HG02623 (cell line): Measurements from ENCODE around the gene ARHGEF33.
A peak's percentile ranks its signal among the peaks of the same experiment; 100 is the strongest.

ENCODE experiments used
- ATAC-seq: cut with Tn5 transposase; IDR thresholded peaks from one replicate; pipeline ENCODE4 v1.9.1; 2021; ENCODE audit warnings: moderate library complexity; ENCODE audit not compliant: unreplicated experiment

Gene ARHGEF33

DNA sequence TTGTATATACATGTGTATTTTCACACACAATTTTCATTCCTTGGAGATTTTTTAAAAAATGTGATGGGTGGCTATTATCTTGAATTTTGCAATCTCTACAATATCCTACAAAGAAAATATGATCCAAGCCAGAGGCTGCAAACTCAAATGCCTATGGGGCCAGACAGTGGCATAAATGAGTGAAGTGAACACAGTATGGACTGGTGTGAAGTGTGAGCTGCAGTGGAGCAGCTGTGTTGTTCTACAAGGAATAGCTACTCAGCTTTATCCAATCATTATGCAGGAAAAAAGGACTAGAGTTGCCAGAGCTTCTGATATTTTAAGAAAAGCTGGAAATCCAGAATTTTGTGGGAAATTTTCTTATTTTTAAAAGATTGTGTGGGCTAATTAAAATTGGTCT lies 62.1 kb downstream of the ARHGEF33 start:
- ATAC-seq: no peak

DNA sequence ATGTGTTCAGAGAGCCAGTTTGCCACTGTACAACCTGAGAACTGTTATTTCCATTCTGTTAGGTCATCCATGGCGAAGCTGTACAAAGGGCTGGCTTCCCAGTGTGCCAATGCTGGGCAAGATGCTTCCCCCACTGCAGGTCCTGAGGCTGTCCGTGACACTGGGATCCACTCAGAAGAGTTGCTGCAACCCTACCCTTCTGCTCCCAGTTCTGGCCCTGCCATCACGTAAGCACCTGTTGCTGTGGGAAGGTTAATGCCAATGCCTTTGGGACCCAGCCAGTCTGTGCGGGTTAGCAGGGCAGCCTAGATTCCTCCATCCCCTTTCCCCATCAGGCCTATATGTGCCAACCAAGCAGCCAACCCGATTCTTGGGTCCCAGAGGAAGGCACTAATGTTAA lies 68.3 kb downstream of the ARHGEF33 start:
- ATAC-seq: no peak

DNA sequence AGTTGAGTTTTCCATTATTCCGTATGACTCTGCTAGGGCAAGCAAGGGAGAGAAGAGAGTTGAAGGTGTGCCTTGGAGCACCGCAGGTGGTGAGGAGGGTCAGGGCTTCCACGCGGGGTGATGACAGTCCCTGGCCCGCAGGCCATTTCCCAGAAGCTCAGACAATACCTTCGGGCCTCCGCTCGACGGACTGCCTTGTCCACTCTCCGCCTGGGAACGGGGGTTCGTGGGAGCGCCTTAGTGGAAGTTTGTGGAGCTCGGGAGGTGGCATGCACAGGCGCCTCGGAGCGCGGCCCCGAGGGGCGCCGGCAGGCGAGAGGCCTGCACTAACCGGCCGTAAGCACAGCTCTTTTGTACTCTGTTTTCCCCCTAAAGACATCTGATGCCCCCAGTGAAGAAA lies 69.8 kb downstream of the ARHGEF33 start:
- no peak for ATAC-seq

DNA sequence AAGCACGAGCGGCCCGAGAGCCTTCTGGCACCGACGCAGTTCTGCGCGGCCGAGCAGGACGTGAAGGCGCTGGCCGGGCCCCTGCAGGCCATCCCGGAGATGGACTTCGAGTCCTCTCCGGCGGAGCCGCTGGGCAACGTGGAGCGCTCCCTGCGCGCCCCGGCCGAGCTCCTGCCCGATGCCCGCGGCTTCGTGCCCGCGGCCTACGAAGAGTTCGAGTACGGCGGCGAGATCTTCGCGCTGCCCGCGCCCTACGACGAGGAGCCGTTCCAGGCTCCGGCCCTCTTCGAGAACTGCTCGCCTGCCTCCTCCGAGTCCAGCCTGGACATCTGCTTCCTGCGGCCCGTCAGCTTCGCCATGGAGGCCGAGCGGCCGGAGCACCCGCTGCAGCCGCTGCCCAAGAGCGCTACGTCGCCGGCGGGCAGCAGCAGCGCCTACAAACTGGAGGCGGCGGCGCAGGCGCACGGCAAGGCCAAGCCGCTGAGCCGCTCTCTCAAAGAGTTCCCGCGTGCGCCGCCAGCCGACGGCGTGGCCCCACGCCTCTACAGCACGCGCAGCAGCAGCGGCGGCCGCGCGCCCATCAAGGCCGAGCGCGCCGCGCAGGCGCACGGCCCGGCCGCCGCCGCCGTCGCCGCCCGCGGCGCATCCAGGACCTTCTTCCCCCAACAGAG lies 70.4 kb downstream of the ARHGEF33 start:
- peak; percentile 72 for ATAC-seq

DNA sequence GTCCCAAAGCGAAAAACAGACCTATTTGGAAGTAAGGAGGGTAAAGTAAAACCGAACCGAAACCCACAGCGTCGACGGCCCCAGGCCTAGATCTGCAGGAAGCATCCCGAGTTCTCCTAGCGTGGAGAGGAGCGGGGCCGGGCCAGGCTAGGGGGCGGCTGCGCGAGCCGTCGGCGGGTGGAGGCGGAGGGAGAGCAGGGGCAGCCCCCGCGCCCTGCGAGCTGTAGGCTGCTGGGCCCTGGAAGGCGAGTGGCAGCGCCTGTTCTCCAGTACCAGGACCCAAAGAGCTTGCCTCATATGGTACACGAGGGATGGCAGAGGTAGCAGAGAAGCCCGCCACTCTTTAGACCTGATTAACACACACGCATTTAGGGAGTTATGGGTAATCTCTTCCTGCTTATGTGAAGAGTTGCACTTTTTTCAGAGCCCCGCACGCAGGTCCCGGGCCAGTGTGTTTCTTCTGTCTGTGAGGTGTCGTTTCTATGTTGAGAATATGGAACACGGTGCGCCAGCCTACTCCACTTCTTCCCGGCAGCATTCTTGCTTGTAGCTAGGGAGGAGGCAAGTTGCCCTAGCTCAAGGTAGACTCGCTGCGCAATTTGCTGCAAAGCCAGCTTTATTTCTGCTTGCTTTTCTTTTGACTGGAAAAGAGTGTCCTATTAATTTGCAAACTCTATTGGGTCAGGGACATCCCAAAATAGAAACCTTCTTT lies 71.1 kb downstream of the ARHGEF33 start:
- ATAC-seq: no peak

DNA sequence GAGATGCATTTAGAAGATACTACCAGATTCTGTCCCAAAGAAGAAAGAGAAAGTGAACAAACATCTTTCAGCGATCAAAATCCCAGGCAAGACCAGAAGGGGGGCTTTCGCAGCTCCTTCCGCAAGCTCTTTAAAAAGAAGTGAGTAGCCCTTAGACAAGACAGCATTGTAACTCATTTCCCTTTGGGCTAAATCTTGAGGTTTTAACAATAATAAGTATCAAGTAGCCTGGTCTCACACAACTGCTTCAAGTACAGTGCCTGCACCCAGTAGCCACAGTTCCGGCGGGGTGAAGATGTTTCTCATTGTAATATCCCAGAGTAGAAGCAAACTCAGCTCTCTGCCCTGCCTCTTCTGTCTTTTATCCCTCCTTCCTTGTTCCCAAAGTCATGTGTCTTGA lies 76.3 kb downstream of the ARHGEF33 start:
- ATAC-seq: no peak

DNA sequence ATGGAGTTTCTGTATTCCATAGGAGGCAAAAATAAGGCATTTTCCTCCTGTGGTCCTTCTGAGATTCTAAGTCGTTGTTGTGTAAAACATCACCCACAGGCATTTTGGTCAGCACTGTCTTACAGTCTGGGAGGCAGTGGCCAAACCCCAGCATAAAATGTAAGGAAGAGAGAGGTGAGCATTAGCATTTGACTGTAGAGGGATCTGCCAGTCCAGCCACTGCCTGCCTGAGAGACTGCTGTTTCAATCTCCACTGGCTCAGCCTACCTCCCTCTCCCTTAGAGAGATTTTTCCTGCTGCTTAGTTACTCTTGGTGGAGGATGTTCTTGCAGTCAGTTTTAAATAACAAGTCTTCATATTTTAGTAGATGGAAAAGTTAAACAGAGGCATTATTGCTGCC lies 77.0 kb downstream of the ARHGEF33 start:
- ATAC-seq: no peak

DNA sequence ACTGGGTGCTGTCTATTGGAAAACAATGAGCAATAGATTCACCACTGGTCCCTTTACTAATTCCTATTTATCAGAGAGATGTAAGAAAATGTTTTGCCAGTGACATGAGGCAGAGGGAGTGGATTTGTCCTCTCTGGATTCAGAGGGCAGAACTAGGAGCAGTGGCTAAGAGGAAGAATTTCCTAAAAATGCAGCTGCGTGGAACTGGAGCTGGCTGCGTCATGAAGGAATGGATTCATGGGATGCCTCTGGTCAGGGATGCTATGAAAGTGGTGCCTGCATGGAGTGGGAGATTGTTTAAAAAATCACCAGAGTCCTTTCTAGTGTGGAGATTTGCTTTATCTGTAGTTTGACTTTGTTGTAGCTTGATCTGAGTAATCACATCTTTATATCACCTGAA lies 78.3 kb downstream of the ARHGEF33 start:
- no peak for ATAC-seq

DNA sequence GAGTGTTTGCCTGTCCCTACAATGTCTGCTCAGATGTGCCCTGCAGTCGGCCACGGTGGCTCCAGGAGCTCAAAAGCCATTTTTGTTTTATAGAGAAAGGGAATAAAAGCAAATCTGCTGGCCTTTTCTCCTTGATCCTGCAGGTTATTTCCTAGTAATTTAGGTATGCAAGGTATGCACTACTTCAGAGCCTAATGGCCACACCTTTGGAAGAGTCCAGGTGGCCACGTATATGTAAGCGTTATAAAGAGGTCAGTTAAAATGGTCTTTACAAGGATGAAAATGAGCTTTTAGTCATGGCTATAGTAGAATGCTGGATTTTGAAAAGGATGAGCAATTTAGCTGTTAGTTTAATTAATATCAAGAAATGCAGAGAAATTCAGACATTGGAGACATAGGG lies 81.7 kb downstream of the ARHGEF33 start:
- no peak for ATAC-seq

DNA sequence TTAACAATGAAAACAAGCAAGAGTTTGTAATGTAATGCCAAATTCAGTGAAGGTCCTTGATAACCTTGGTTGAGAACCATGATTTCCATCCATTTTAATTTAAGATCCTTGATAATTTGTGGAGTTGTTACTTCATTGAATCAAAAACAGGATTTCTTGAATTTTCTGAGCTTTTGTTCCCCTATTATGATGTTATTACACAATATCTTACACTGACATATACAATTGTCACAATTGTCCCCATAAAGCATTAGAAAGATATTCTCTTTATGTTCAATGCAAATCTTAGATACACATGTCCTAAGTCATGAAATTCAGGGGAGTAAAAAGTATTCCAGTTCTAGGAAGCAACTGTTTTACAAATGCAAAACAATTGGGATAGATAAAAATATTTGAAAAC lies 83.6 kb downstream of the ARHGEF33 start:
- no peak for ATAC-seq

DNA sequence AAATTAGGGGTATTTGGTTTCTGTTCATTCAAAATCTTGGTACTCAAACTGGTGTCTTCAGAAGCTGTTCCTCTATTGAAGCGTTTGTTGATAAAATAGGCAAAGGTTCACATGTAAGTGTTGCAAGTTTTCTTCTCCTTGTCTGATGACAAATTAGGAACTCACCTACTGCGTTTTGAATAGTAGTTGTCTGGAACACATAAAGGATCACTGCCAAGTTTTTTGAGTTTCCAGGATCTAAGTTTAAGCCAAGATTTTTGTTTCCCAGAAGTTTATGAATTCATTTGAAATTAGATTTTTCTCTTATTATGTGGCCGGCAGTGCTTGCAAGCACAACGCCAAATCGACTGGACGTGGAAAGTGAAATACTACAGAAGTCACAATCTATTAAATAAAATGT lies 85.4 kb downstream of the ARHGEF33 start:
- ATAC-seq: no peak

DNA sequence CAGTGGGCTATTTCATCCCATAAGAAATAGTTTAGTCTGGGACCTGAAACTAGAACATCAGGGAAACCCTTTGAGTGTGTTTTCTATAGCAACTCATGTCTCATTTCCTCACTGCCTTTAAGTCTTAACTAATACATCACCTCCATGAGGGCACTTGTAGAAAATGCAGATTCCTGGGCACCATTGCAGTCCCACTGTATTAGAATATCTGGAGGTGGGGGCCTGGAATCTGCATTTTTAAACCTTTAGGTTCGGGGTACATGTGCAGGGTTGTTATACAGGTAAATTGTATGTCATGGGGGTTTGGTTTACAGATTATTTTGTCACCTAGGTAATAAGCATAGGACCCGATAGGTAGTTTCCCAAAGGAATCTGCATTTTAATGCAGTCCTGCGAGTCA lies 87.4 kb downstream of the ARHGEF33 start:
- ATAC-seq: no peak

DNA sequence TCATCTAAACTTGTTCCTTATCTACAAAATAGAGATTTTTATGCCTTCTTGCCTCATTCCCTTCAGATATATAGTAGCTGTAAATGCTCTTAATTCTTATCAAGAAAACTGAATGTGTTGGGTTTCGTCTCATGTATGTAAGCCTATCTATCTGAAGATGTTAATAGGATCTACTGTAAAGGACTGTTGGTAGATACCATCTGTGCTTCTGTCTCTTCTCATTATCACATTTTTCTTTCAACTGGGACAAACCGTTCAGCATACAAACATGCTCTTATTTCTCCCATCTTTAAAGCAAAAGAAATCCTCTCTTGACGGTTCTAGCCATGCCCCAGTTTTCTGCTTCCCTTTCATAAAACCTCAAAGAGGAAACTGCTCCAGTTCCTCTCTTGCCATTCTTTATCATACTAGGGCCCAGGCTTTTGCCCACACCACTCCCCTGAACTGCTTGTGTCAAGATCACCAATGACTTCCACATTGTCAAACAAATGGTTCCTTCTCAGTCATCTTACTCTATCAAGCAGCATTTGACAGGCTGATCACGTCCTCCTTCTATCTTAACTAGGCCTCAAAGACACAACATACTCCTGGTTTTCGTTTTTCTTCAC lies 88.7 kb downstream of the ARHGEF33 start:
- no peak for ATAC-seq

DNA sequence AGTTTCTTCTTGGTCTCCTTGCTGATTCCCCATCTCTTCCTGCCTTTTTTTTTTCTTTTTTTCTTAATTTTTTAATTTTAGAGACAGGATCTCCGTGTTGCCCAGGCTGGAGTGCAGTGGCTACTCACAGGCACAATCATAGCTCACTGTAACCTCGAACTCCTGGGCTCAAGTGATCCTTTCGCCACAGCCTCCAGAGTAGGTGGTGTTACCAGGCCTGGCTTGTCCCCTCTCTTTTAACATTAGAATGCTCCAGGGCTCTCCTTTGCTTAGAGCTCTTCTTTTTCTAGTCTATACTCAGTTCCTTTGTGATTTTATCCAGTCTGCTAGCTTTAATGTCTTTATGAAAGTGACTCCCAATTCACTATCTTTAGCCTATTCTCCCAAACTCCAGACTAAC lies 89.2 kb downstream of the ARHGEF33 start:
- ATAC-seq: no peak

DNA sequence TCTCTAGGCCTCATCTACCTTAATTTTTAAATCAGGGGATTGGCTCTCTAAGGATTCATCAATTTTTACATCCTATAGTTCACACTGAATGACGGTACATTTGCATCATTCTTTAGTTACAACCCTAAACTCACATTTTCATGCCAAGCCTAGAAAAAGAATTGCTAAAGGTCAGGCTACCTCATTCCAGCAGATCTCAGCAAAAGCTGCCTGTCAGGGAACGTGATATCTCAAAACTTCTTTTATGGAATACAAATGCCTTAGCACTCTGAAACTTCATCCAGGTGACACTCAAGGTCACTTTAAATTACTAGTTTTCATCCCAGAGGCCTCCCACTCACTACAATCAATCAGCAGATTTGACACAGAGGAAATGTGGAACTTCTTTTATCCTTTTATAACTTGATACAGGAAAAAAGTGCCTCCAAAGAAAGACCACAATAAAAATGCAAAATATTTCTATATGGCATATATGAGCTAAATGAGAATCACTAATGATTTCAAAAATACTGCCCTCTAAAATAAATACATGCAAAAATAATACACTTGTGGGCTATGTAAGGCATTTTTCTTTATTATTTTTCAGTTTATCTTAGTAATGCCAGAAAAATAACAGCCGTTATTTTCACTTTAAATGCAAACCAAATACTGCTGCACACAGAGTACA lies 91.5 kb downstream of the ARHGEF33 start:
- ATAC-seq: no peak

DNA sequence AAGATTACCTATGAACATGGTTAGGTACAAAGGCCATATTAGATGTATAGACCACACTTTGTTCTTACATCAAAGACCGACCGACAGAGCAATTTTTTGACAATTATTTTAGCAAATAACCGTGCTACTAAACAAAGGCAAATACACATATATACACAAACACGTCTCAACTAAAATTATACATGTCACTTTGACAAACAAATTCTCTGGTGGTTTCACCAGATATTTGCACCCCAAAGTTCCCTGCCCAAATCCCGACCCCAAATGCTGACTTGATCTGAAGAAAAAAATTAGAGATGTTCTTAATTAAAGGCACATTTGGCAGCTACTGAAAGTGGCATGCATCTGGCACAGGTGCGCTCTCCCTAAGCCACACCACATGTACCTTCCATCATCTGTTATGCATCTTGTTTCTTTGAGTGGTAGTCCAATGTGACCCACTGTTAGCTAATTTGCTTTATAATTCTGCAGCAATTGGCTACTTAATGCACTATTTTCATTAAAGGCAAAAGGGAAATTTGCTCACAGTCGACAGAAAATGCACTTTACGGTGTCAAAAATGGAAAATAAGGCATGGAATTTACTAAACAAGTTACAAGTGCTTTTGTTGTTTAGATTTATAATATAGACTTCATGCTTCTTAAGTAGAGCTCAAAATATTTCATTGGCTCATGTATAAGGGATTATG lies 92.1 kb downstream of the ARHGEF33 start:
- ATAC-seq: no peak

DNA sequence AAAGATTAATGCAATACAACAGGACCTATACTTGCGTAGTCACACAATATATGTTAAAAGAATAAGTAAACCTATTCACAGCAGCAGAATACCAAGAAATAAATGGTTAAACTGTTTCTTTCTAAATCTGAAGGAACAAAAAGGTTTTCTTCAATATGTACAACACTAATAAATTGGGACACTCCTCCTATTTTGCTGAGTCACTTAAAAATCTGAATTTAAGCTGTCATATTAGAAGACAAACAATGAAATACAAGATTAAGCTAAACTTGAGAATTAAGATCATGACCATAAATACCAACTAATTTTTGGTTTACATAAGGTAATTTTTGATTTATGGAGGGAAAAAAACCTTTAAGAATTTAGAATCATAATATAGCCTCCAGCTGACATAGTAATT lies 92.8 kb downstream of the ARHGEF33 start:
- no peak for ATAC-seq

DNA sequence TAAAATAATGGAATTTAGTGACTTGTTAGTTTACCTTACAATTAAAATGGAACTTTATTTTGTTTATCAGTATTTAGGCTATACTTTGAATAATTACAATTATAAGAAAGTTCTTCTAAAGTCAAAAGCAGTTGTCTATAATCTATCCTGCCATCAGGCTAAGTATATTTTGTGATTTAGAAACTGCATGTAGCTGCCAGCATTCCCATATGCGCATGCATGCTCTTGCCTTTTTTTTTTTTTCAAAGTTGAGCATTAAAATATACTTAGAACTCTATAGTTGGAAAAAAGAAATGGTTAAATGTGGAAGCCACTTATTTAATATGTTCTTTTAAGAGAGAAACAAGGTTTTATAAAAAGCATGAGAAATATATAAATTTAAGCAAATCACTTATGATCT lies 99.0 kb downstream of the ARHGEF33 start:
- no peak for ATAC-seq

DNA sequence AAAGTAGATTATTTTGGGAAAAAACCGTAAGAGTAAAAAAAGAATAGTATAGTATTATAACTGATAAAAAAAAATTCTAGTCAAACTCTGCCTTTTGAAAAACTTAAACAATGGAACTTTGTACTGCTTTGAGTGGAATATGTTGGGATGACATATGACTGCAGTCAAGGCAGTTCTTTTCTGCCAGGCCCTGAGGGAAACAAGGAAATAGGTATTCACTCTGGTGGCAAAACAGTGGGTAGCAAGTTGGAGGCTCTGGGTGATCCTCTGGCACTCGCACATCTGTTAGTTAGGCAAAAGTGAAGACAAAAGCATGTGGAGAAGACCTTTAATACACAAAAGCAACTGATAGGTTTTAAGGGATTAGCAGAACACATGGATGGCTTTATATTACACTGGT lies 102.2 kb downstream of the ARHGEF33 start:
- ATAC-seq: no peak

DNA sequence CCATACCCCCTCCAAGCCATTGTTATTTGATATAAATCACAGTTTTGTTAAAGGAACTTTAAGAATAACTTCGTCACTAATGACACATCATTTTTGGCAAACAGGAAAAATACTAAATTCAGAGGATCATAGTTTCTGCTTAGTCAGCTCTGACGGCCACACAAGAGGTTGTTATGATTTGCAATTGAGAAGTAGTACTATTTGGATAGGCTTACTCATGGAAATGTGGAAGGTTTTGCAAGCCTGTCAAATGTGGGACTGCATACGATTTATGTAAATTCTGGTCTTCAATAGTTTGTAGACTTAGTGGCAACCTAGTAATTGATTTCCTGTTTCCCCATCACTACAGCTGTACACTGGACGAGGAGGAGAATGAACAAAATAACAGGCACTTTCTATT lies 108.1 kb downstream of the ARHGEF33 start:
- ATAC-seq: no peak

DNA sequence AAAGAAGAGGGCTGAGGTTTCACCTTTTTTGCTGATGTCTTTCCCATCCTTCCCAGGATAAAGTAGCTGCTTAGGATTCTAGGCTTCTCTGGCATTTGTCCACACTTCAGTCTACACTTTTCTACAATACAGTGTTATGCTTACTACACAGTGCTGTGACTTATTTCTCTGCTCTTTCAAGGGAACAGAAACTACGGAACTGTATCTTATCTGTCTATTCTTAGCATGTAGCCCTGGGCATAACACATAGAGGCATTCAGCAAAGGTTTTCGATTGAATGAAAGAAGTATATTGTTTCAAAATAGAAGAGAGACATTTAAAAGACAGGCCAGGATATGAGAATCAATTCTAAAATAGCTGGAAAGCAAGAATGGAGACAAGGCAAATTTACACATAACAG lies 110.9 kb downstream of the ARHGEF33 start:
- no peak for ATAC-seq
